Limb (tissue), 2 donors: ENCODE results near the gene A1BG.

Source experiments
- DNase-seq, 2 donors: peaks; one replicate each; pipeline ENCODE4 v3.0.0-alpha.2; 2016; ENCODE audit errors: extremely low spot score in 2 of 2

Gene A1BG

DNA sequence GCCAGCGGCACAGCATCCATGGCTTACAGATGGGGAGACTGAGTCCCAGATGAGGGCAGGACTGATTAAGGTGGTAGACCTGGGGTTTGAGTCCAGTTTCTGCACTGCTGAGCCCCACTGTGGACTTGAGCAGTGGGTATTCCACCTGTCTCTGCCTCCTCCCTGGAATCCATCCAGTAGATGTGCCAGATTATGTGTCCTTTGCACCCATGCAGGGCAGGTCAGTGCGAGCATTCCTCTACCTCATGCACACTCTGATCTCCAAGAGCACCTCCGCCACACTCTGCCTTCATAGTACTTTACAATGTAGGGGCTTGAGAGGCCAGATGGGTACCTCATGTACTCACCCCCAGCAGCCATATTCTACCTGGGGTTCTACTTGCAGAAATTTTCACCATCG is 16.5 kb downstream of the A1BG start:
- DNase-seq, result no peak

DNA sequence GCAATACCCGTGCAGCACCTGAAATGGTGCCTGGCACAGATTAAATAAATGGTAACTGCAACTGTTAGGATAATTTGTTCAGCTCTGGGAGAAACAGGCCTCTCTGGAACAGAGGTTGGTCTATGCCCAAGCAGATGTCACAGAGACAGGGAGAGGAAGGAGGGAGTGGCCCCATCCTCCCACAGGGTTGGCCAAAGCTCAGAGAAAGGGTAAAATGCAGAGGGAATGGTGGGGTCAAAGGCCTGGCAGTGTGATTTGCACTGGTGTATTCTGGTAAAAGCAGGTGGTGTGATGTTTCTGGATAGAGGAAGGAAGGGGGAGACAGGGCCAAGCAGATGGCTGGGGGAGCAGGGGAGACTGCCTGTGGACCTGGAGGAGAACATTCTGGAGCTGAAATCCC is 17.1 kb downstream of the A1BG start:
- DNase-seq, result no peak

DNA sequence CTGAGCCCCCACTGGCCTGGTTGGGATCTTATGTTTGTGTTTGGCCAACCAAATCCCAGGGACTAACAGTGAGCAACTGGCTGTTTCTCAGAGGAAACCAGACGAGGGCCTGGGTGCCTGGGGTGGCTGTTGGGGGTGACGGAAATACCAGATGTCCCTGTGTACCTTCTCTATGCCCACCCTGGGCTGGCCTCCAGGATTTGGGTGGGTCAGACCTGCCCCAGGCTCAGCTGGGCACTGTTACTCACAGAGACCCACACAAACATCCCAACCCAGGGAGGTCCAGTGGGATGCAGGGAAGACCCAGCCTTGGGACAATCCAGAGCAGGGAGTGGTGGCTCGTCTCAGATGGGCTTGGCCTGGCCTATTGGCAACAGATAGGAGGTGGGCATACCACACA is 17.7 kb downstream of the A1BG start:
- DNase-seq, result no peak

- no peak for DNase-seq
Measured at GRCh38 chr19:58334691-58335249, 18.5 kb downstream of the A1BG start.

- no peak for DNase-seq
Measured at GRCh38 chr19:58332697-58333096, 20.6 kb downstream of the A1BG start.

- no peak for DNase-seq
Measured at GRCh38 chr19:58330458-58330857, 22.8 kb downstream of the A1BG start.

- no peak for DNase-seq
Measured at GRCh38 chr19:58328999-58329398, 24.3 kb downstream of the A1BG start.

DNA sequence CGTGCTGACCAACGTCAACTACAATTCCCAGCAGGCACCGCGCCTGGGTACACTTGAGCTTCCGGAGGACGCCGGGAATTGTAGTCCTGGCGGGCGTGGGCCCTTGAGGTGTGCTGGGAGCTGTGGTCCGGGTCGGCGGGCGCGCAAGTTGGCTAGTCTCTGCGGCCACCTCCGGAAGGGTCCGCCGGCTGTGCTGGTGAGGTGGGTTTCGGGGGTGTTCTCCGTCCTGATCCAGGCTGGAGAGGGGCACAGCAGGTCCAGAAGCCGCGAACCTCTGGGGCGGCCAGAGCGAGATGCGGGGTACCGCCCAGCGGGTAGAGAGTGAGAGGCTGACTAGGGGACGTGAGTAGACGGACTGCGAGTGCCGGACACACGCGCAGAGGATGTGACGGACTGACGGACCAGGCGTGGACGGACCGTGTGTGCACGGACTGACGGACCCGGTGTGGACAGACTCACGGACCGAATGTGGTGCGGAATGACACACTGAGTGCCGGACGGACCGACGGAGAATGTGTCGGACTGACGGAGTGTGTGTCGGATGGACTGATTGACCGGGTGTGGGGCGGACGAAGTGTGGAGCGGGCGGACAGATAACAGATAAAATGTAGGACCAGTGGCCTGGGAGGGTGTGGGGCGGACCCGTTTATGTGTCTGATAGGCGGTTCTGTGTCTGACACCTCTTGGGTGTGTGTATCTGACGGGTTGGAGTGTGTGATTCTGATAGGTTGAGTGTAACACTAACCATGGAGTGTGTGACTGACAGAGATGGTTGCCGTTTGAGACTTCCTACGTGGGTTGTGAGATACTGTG is 26.2 kb downstream of the A1BG start, which contains the start of gene ZSCAN22:
Gene ZSCAN22, plus strand, starts transcription at position 81 of the 813 bp plus-strand sequence. CDS start 7,809 bp downstream, outside the sequence.
- peak; percentile 96 for DNase-seq

- no peak for DNase-seq
Measured at GRCh38 chr19:58326501-58326913, 26.8 kb downstream of the A1BG start.

GRCh38 chr19:58325311-58326022 is 27.8 kb downstream of the A1BG start:
- no peak for DNase-seq

GRCh38 chr19:58319241-58319640 is 34.1 kb downstream of the A1BG start:
- DNase-seq, result no peak

- DNase-seq, result no peak
Measured at GRCh38 chr19:58318297-58318696, 35.0 kb downstream of the A1BG start.

- DNase-seq, result peak in 1 of 2 donors; percentile 27
Measured at GRCh38 chr19:58317476-58318072, 35.7 kb downstream of the A1BG start.

- DNase-seq, result no peak
Measured at GRCh38 chr19:58315580-58315979, 37.7 kb downstream of the A1BG start.

DNA sequence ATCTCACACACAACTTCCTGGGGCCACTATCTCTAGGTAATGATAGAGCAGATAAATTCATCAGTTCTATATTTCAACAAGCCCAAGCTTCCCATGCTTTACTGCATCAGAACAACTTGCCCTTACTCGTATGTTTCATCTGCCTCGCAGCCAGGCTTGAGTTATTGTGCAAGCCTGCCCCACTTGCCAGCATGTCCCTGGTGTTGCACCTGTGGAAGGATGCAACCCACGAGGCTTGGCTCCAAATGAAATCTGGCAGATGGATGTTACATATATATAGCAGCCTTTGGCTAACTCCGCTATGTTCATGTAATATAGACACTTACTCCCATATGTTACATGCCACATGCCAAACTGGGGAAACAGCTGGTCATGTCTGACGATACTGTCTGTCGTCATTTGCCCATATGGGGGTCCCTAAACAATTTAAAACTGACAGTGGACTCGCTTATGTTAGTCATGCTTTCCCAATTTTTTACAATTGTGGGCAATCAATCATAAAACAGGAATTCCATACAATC is 41.9 kb downstream of the A1BG start:
- DNase-seq, result no peak

GRCh38 chr19:58310685-58311084 is 42.6 kb downstream of the A1BG start:
- peak in 1 of 2 donors; percentile 51 for DNase-seq

DNA sequence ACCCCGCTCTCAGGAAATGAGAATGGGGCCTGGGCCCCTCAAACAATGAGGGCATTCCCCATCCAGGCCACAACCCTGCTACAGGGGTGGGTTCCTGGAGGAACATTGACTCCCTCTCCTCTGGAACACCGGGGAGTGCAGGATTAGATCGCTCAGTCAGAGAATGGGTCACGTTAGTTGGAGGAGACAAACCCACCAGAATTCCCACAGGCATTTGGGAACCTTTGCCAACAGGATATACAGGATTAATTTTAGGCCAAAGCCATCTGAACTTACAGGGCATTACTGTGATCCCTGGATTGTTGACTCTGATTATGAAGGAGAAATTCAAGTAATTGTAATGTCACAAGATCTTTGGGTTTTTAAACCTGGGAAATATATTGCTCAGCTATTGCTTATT is 45.6 kb downstream of the A1BG start:
- no peak for DNase-seq

DNA sequence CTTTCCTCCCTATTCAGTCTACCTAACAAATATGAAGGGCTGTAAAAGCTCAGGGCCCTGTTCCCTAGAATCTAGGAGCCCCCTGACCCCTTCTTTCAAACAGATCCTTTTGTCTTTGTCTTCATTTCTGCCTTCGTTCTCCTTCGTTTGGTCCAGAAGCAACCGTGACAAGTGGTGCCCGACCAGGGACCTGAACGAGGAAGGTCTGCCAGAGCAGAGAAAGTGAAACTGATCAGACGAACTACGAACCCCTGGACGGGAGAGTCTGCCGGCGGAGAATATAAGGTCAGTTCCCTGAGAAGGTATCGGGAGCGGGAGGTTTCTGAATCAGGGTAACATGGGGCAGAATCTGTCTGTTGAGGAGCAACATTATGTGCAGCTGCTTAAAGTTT is 47.4 kb downstream of the A1BG start:
- no peak for DNase-seq

DNA sequence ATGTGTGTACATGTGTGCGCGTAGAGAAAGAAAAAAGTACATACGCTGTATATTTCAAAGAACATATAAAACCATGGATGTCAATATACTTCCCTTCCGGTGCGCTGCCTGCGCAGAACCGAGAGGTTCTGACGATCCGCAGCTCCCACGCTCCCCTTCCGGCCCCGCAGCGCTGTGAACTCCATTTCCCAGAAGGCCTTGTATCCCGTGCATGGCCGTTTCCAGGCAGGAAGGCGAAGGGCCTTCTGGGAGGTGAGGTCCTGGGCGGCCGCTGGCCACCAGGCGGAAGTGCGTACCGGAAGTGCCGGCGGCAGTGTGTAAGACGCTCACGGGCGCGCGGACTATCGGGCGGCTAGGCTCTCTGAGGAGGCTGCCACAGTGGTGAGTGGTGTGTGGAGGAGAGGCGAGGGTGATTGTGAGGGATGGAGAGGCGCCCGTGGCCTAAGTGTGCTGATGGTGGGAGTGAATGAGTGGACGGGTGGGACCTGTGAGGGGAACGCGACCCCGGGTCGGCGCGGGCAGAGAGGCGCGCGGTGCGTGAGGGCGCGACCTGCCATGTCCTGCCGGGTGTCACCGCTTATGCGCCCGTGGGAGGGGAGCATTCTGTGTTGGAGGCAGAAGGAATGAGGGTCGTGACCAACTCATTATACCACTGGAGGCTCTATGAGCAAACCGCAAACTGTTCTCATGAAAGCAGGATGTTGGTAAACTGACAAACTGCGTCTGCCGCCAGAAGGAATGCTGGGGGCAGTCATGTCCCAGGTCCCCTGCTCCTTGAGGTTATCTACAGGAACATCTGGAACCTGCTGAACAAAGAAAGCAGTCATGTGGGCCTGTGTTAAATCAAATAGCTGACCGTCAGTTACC is 48.0 kb downstream of the A1BG start, which contains the start of gene ERVK3-1:
Gene ERVK3-1, plus strand, starts transcription at position 313 of the 867 bp plus-strand sequence. CDS start 6,792 bp downstream, outside the sequence.
- peak; percentile 95 to 97 for DNase-seq

DNA sequence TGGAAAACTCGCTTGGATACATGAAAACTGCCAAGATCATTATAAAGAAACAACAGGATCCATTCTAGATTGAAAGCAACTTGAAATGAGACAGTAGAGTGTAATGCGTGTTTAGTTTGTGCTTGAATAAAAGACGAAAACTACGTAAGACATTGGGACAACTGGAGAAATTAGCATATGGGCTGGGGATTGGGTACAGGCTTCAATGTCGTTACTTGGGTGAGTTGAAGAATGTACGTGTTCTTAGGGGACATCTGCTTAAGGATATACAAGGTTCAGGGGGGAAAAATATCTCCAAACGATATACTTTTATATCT is 48.6 kb downstream of the A1BG start:
- DNase-seq, result no peak

GRCh38 chr19:58304255-58304654 is 49.0 kb downstream of the A1BG start:
- no peak for DNase-seq
